T1000 (cell line): Measurements from ENCODE around the gene RIMBP2.

Experiments used
- DNase-seq: peaks from one replicate; lab custom pipeline; 2025; ENCODE audit warnings: mixed read lengths; lab: John Stamatoyannopoulos, UW

The RIMBP2 gene

DNA sequence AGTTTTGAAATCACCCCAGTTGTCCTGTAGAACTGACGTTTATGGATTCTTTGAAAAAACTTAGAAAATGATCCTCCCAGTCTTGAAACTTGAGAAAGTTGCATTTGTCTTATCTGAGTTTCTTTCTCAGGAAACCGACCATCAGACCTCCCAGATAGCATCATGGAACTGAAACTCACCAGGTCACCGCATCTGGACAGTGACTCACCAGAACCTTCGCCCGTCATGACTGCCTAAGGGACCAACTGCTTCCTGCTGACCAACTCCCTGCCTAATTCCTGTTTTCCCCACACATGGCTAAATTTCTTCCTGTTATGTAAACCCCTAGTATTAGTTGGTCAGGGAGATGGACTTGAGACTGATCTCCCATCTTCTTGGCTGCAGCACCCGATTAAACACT is 175.7 kb downstream of the RIMBP2 start:
- DNase-seq: no peak

DNA sequence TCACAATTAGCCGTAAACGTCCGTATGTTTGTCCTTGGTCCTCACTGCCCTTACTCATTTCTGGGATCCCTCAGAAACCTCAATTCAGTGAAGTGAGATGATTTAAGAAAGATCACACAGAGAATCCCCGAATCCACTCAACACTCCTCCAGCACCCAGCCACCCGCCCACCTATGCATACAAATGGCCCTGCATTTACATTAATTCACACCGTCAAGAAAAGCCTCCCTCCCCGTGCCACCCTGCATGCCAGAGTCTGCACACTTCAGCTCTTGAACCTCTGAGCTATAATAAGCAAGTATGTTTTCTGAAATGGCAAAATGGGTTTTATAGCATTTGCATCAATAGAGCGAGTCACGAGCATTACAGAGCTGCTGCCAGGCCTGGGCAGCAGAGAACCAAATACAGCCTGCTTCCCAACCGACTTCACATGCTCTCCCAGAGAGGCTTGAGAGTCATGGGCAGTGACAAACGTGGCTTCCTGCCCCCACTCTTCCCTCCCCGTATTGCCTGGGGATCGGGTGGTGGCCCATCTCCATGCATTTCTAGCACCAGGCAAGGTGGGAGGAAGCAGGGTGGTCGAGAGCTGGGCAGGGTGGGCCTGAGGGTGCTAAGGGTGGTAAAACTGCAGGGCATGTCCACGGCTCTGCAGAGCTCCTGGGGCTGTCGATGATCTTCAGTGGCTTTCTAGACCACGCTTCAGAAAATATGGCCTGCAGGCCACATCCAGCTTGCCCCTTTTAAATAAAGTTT is 177.6 kb downstream of the RIMBP2 start:
- no peak for DNase-seq

GRCh38 chr12:130537655-130538054 is 178.4 kb downstream of the RIMBP2 start:
- DNase-seq: no peak

DNA sequence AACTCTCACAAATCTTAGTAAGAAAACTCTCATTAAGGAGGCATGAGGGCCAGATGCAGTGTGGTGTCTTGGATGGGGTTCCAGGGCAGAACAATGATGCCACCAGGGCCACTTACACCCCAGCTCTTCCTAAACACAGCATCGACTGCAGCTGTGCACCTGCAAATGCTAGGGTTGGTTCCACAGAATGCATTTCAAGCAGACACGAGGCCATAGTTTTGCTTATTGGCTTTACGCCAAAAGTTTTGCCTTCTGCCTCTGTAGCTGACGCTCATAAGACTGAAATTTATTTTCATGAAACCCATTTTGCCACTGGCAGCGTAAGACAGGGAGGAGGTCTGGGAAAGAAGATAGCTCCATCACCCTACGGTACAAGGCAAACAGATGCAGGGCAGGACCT is 179.0 kb downstream of the RIMBP2 start:
- DNase-seq: no peak

GRCh38 chr12:130530429-130530828 is 185.7 kb downstream of the RIMBP2 start:
- DNase-seq: no peak

GRCh38 chr12:130529781-130530180 is 186.3 kb downstream of the RIMBP2 start:
- DNase-seq: no peak

DNA sequence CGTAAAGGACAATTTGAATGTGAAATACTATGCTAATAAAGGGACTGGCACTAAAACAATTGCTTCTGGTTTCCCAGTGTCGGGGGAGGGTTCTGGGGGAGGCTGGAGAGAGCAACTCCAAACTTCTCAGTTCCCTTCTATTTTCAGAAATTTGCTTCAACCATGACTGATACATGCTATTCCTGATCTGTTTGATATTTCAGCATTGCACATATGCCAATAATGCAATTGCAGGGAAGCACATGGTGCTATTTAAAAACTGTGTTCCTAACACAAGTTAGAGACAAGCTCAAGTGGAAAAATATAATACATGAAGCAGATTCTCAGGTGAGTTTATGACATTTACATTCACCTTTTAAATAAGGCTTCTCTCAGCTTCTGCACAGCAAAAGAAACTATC is 188.9 kb downstream of the RIMBP2 start:
- DNase-seq: no peak

- no peak for DNase-seq
Measured at GRCh38 chr12:130526813-130527212, 189.3 kb downstream of the RIMBP2 start.

GRCh38 chr12:130525384-130526172 is 190.5 kb downstream of the RIMBP2 start:
- no peak for DNase-seq

- no peak for DNase-seq
Measured at GRCh38 chr12:130524759-130525158, 191.3 kb downstream of the RIMBP2 start.

DNA sequence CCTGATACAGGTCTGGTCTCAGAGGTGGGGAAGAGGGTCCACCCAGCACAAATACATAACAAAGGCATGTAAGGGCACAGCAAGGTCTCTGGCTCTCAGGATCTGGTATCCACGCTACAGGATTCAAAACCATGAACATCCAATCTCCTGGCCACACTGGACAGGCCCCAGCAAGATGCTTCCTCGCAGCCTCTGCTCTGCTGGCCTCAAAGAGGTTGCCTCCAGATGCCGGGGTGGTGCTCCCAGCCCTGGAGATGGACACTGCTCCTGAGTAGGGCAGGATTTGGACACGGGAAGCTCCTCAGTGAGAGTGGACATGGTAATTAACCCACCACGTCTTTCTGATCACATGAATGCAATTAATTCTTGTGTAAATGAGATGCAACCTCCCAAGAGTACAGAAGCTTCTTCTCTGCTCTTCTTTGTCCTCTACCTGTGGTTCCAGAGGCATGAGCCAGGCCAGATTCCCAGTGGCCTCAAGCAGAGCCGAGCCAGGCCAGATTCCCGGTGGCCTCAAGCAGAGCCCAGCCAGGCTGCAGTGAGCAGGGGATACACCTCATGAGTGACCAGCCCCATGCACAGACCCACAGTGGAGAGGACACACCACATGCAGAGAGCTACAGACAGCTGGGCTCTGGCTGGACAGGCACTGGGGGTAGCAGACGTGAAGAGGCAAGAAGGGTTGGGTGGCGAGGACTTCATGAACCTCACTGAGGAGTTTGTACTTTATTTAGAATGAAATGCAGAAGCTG is 192.1 kb downstream of the RIMBP2 start:
- DNase-seq: no peak

DNA sequence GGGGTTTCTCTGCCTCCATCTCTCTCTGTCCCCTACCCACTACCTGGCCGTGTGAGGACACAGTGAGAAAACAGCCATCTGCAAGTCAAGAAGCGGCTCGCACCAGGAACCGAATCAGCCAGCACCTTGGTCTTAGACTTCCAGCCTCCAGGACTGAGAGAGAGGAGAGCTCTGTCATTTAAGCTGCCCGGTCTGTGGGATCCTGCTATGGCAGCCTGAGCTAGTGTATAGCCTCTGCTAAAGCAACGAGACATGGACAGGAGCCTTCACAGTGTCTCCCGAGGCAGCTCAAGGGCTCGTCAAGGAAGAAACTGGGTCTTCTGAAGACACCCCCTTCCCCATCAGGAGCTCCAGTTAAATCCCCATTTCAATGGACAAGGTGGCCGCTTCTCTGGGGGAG is 192.9 kb downstream of the RIMBP2 start:
- no peak for DNase-seq

GRCh38 chr12:130522244-130522834 is 193.8 kb downstream of the RIMBP2 start:
- DNase-seq: no peak

DNA sequence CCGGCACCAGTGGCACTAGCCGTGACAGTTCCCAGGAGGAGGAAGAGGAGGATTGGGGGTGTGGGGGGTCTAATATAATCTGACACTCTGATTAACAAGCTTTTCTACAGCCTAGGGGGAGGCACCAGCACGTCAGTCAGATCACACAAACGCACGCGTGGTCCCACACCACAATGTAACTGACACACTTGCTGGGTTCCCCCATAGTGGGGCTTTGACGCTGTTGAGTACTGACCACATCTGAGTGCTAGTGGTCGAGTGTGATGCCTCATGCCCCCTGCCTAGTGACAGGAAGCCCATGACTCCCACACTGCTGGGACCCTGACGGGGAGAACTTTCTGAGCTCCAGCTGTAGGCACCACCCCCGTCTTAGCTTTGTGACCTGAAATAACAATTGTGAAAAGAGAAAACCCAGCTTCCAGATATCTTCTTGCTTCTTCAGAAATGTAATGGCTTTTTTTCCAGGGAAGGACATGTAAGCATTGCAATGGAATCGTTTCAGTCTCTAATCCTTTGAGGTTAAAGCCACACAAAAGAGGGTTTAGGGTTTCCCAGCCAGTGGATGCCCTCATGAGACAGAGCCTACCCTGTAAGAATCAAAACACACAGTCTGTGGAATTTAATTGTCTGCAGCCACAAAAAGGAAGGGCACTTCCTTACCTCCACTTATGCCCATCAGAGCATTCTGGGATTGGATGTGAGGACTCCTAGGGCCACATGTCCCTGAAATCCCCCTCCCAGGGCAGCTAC is 194.5 kb downstream of the RIMBP2 start:
- DNase-seq: no peak

DNA sequence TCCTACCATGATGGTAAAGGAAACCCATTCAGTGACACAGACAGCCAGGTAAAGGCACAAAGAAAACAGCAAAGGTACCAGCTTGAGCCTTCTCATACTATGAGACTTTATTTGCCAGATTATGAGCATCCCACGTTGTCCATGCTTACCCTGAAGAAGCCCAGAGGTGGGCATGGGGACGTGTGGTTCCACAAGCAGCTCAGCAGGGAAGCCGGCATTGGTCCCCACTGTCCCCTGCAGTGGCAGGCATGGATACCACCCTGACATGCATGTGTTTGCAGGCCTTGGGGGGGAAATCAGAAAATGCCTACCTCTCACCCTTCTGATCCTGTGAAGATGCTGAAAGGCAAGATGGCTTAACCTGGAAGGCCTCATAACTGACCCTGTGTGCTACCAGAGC is 195.3 kb downstream of the RIMBP2 start:
- no peak for DNase-seq

DNA sequence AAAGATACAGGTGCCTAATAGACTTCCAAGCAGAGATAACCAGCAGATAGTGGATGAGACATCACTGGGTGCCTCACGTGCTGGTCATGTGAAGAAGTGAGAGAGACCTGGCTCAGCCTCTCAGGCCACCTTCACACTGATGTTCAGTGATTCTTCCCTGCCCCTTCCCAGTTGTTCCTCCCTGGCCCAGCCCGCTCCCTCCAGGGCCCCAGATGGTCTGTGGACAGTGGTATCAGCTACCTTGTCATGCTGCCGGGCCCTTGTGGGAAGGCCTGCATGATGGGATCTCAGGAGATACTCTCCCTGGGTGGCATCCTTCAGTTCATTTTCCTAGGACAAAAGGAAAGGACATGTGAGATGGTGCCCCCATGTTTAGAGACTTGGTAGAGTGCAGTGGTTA is 198.5 kb downstream of the RIMBP2 start:
- DNase-seq: no peak

DNA sequence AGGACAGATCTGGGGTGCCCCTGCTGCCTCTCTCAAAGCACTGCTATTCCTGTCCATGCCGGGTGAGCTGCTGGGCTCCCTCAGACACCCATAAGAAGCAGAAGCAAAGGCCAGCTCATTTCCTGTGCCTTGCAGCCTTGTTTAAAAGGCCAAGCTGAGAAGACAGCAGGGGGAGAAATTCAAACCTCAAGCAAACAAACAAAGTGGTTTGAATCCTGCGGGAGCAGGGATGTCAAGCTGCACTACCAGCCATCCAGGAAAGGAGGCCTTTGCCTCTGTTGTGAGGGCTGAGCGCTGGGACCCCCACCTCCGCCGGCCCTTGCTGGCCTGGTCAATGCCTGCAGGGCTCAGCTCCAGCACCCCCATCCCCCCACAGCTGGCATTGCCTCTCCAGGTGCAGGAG is 201.9 kb downstream of the RIMBP2 start:
- no peak for DNase-seq

GRCh38 chr12:130513556-130513955 is 202.5 kb downstream of the RIMBP2 start:
- no peak for DNase-seq

GRCh38 chr12:130511285-130511684 is 204.8 kb downstream of the RIMBP2 start:
- DNase-seq: no peak

DNA sequence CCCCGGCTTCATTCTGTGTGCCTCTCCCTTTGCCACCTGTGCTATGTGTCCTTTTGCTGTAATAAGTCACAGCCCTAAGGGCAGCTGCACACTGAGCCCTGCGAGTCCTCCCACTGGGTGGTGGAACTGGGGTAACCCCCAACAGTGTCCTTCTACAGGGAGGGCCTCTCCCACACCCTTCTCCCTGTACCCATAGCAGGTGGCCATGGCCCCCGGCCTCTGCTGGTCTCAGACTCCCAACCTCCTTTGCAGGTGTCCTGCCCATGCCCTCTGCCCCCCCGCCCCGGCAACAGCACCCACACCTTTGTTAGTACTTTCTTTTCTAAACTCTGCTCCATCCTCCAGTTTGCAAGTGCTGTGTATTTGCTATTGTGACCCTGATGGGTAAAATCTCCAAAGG is 206.6 kb downstream of the RIMBP2 start:
- DNase-seq: no peak

GRCh38 chr12:130508847-130509246 is 207.3 kb downstream of the RIMBP2 start:
- no peak for DNase-seq

DNA sequence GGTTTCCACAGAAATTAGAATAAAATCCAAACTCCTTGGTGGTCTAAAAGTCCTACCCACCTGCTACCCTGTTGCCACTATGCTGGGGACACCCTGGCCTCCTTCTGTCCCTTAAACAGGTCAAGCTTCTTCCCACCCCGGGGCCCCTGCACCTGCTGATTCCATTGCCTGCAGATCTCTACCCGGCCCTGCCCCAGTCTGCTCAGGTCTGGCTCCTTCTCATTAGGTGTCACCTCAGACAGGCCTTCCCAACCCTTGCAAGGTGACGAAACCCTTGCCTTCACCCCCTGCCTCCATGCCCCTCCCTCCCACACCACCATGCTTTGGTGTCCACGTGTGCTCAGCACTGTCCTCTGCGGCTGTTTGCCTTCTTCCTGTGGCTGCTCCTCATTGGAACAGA is 207.8 kb downstream of the RIMBP2 start:
- DNase-seq: no peak
